RPMI8226 (cell line): ENCODE results near the gene QSOX1.
A peak's percentile ranks its signal among the peaks of the same experiment; 100 is the strongest.
"Not testable (repeated sequence)": the region's sequence is repeated elsewhere in the genome, so short reads cannot be mapped to it uniquely, and the experiment has no call there.

Experiments used
- DNase-seq: peaks from one replicate; pipeline ENCODE4 v3.0.0-alpha.2; 2015

QSOX1 gene, protein sequence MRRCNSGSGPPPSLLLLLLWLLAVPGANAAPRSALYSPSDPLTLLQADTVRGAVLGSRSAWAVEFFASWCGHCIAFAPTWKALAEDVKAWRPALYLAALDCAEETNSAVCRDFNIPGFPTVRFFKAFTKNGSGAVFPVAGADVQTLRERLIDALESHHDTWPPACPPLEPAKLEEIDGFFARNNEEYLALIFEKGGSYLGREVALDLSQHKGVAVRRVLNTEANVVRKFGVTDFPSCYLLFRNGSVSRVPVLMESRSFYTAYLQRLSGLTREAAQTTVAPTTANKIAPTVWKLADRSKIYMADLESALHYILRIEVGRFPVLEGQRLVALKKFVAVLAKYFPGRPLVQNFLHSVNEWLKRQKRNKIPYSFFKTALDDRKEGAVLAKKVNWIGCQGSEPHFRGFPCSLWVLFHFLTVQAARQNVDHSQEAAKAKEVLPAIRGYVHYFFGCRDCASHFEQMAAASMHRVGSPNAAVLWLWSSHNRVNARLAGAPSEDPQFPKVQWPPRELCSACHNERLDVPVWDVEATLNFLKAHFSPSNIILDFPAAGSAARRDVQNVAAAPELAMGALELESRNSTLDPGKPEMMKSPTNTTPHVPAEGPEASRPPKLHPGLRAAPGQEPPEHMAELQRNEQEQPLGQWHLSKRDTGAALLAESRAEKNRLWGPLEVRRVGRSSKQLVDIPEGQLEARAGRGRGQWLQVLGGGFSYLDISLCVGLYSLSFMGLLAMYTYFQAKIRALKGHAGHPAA

DNA sequence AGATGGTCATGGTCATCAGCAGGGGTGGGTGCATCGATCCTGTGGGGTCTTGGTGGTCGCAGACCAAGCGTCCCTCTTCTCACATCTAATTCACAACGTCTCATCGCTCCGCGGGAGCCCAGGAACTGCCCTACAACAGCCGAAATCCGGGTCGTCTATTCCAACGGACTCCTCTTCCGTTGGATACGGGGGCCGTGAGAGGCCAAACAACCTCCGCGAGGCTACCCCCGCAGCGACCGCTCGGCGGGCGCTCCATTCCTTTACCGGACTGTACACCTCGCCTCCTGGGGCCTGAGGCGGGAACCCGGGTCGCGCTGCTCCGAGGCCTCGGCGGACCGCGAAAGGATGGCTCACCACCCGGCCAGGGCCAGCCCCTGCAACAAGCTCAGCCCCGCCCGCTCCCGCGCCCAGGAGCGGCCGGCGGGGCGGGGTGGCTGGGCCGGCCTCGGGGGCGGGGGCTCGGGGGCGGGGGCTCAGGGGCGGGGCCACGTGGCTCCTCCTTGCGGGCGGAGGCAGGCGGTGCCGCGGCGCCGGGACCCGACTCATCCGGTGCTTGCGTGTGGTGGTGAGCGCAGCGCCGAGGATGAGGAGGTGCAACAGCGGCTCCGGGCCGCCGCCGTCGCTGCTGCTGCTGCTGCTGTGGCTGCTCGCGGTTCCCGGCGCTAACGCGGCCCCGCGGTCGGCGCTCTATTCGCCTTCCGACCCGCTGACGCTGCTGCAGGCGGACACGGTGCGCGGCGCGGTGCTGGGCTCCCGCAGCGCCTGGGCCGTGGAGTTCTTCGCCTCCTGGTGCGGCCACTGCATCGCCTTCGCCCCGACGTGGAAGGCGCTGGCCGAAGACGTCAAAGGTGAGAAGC is at the start of gene QSOX1:
TSS of gene QSOX1 (plus strand) at position 545 of the 857 bp plus-strand sequence. CDS start at position 584, 39 bp downstream.
- peak; percentile 96 for DNase-seq

DNA sequence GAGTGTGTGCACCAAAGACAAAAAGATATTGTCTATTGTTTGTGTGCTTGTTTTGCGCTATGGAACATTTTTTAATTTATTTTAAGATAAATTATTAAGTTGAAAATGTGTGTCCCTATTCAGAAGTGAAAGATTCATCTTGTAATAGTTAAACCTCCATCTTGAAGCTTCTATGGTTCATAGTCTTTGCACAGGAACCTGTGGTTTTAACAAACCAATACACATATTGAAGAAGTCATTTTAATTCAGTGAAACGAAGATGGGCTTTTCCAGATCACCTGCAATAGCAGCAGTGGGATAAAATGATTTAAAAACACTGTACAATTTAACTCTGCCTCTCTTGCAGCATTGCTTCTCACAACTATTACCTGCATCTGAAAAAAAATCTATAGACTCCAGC is 42.6 kb upstream of the QSOX1 start:
- no peak for DNase-seq

DNA sequence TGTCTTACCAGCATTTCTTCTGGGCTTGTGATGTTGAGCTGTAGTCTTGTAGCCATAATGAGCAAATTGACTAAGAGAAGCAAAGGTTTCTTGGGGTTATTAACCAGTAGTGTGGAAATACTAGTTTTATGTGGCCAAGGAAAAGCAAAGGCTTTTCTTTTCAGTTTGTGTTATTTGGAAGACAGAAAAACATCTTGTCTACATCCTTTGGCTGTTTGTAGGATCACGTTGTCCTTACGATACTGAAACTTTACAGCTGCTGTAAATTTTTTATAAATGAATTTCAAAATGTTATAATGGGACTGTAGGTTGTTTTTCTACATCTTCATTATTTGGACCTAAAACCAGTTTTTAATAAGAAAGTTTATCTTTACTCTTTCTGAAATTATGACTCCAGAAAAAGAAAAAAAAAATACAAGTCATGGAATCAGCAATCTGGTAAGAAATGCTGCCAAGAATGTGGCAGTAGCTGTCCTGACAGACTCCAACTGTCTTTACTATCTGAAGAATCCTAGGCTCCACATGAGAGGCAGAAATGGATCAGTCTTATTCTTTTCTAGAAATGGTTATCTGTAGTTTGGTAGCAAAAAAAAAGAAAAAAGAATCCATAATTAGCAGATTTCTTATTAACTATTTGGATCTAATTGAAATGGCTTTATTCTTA is 41.6 kb upstream of the QSOX1 start:
- DNase-seq = no peak

DNA sequence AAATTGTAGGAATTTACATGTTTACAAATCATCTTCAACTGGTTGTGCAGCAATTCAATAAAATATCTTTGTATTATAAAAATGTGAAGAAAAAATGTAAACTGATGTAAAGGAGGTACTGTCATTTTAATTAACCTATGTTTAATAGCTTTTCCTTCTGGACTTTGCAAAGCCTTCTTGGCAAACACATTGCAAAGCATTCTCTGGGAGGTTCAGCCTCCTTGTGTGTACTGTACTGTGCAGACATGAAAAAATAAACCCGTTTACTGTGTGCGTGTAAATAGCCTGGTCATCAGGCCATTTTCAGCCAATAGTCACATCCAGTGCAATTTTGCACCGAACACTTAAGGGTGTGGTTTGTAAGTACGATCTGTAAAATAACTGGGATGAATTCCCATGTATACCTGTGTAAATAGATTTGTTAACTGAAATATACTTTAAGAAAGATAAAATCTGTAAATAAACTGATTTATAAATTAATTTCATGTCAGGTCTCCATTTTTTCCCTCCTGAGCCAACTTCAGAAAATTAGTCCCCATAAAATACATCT is 40.2 kb upstream of the QSOX1 start:
- DNase-seq = no peak

DNA sequence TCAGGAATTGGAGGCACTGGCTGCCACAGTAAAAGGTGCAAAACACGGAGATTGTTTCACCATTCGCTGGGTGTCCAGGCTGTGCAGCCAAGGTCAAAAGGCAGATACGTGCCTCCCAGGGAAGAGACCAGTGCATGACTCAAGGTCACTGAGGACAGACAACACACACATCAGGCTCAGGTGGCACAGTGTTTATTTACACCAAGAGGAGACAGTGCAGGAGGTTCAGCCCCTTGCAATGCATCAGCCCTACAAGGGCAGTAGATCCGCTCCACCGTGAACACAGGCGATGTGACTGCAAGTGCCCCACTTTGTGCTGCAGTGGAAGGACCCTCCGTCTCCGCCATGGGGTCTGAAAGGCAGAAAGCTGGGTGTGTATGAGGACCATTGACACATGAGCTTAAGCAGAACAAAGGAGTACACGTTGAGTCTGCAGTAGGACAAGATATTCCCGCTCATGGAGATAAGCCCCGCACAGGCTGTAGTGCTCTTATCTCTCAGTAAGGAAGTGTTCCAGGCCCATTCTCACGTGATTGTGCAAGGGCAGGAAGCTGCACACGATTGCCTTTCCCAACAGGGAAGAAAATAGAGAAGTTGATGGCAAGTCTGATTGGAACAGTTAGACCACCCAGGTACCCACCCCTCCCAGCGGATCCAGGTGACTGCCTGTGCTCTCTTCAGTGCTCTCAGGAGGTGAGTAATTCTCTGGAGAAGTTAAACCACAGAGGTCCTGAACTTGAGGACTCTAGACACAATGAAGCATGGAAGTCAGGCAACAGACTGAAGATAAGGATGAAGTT is 37.5 kb upstream of the QSOX1 start:
- no peak for DNase-seq

DNA sequence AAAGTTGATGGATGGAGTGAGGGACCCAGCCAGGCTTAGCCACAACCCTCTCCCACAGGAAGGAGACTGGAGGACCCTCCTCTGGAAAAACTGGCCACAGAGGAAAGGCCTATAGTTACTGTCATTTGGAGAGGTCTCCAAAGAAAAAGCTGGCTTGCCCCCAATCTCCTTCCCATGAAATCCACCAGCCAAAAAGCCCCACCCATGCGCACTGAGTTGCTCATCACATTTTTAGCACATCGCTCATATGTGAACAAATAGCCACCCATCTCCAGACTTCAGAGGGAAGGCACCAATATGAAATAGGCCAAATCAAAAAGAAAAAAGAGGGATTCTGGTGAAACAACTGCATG is 36.9 kb upstream of the QSOX1 start:
- DNase-seq = no peak

DNA sequence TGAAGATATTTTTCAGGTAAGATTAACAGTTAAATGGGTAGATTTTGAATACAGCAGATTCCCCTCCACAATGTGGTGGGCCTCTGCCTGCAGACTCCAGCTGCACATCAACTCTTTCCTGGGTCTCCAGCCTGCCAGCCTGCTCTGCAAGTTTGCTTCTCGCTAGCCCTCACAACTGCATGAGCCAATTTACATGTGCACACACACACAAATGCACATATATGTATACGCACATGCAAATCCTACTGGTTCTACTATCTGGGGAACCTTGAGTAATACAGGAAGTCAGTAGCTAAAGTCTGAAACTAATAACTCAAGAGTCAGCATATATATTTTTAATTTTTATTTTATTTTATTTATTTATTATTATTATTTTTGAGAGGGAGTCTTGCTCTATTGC is 34.8 kb upstream of the QSOX1 start:
- no peak for DNase-seq

DNA sequence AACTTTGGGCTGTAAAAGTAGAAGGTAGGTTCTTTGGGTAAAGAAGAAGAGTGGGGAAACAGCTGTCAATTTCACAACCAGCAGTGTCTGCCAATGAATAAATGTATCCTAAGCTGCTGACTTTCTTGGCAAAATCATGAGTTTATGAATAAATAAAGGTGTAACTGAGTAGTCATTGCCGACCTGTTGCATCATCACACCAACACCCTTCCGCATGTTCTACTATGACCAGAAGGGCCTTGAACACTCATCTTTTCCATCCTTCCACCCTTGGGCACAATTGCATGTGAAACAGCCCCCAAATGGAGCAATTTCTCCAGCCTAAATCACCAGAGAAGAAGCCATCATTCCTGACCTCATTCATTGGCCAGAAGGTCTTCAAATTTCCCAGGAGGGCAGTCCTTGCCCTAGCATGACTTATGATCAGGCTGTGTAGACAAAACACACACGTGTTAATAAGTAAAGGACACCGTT is 31.2 kb upstream of the QSOX1 start:
- no peak for DNase-seq

DNA sequence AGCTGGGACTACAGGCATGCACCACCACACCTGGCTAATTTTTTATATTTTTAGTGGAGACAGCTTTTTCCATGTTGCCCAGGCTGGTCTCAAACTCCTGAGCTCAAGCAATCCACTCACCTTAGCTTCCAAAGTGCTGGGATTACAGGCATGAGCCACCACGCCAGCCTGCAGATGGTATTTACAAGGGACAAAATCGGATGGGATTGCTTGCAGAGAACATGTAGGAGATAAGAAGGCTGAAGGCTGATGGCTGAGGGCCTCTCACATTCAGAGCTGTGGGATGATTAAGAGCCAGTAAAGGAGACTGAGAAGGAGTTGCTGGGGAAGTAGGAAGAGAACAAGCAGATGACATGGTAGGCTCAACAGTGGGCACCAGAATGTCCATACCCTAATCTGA is 24.0 kb upstream of the QSOX1 start:
- no peak for DNase-seq

DNA sequence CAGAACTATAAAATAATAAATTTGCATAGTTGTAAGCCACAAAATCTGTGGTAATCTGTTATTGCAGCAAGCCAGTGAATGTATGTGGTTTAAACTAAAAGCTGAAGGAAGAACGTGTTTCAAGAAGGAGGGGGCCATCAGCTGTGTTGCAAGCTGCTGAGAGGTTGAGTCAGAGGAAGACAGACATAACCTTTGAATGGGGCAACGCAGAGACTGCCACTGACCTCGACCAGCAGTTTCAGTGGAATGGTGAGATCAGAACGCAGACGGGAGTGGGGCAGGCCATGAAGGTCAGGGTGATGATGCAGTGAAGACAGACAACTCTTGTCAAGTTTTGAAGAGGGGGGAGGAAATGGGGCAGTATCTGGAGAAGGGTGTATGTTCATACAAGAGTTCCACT is 23.2 kb upstream of the QSOX1 start:
- no peak for DNase-seq

DNA sequence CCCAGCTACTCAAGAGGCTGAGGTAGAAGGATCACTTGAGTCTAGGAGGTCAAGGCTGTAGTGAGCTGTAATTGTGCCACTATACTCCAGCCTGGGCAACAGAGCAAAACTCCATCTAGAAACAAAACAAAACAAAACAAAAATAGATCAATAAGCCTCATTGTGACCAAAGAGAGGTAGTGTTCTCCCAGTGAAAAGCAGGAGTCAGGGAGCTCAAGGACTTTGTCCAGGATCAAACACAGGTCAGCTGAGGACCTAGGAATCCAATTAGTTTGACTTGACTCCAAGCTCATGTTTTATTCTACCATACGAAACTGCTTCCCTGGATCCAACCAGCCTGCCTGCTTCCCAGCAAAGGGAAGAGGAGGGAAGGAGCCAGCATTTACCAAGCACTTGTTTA is 21.5 kb upstream of the QSOX1 start:
- no peak for DNase-seq

DNA sequence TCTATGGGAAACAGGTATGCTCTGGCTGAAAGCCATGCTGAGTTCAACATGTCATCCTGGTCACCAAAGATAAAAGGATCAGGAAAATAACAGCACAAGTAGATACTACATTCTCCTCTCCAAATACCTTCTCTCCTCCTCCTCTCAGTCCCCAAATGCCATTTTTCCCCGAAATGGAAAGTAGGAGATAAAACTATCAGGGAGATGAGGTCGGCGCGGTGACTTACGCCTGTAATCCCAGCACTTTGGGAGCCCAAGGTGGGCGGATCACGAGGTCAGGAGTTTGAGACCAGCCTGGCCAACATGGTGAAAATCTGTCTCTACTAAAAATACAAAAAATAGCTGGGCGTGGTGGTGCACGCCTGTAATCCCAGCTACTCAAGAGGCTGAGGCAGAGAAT is 21.0 kb upstream of the QSOX1 start:
- not testable (repeated sequence) for DNase-seq

DNA sequence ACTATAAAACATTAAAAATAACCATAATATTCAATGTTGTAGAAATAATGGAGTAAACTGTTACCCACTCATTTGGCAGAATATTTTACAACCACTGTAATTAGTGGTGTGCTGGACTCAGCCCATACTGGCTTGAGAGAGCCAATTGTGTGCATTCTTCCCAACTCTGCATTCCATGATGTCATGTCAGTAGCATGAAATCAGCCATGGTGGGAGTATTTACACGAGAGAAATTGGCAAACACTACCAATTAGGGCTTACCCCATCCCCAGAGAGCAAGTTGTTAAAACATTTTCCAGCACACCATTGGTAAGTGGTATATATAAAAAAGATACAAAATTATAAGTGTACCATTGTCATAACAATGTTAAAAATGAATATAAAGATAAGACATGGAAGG is 19.1 kb upstream of the QSOX1 start:
- DNase-seq = no peak

DNA sequence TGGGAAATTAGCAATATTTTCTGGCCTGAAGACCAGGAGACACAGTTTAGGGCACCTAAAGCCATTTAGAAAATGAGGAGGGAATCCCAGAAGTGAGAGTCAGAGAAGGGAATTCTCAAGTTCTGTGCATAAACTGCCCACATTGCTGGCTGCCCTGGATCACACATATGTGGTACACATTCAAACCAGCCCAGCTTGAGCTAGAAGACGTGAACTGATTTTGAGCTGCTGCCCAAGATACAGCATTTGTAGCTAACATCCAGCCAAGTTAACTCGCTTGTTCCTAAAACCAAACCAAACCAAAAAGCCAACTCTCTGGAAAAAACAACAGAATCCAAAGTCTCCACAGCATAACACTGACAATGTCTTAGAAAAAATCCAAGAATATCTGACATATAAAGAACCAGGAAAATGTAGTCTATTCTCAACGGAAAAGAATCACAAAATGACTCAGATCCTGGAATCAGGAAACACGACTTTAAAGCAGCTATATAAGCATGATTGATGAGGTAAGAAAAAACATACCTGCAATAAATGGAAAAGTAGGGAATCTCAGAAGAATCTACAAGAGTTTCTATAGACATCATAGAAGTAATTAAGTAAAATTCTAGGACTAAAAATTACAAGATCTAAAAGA is 18.2 kb upstream of the QSOX1 start:
- no peak for DNase-seq

DNA sequence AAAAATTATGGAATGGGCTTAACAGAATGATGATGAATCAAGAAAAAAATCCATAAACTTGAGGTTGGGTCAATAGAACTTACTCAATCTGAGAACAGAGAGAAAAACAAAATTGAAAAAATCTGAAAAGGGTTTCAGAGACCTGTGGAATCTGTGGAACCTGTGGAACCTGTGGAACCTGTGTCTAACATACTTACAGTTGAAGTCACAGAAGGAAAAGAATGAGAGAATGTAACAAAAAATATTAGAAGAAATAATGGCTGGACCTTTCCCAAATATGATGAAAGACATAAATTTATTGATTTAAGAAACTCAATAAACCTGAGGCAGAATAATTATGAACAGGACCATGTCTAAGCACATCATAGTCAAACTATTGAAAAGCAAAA is 17.7 kb upstream of the QSOX1 start:
- no peak for DNase-seq

DNA sequence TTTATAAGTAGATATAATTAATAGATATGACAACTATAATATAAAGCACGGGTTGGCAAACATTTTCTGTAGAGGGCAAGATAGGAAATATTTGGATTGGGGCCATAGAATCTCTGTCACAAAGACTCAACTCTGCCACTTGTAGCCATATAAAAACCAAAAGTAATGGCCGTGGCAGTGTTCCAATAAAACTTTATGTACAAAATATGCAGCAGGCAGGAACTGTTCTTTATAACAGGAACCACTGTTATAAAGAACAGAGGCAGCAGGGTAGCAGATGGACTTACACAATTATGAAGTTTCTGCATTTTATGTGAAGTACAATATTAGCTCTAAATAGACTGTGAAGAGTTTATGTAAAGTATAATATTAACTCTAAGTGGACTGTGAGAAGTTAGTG is 16.9 kb upstream of the QSOX1 start:
- DNase-seq = no peak

DNA sequence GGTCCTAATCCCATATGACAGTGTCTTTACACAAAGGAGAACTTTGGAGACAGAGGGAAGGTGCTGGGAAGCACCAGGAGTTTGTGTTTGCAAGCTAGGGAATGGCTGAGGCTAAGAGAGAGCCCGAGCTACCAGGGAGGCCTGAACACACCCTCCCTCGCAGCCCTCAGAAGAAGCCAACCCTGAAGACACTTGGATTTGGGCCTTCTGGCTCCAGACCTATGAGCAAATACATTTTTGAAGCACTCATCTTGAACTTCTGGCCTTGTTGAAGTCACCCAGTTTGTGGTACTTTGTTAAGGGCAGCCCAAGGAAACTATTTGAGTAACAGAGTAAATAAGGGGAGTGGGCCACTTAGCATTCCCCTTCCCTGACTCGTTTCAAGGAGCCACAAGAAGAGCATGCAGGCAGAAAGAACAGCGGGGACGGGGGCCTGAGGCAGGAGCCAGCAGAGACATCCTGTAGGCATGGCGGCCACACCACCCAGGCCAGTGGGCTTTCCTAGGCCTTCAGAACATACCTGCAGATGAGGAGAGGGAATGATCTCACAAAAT is 13.2 kb upstream of the QSOX1 start:
- DNase-seq = no peak

DNA sequence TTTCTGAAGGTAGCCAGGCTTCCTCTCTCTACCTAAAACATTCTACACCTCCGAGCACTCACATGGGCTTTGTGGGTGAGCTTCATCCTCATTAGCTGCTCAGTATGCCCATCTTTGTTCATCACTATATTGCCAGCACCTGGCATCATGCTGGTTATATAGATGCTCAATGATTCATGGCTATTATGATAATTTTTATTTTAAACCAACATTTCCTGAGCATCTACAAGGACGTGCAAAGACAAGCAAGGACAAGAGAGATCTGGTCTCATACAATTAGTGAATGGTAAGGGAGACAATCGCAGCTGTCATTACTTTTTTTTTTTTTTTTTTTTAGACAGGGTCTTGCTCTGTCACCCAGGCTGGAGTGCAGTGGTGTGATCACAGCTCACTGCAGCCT is 11.3 kb upstream of the QSOX1 start:
- no peak for DNase-seq

DNA sequence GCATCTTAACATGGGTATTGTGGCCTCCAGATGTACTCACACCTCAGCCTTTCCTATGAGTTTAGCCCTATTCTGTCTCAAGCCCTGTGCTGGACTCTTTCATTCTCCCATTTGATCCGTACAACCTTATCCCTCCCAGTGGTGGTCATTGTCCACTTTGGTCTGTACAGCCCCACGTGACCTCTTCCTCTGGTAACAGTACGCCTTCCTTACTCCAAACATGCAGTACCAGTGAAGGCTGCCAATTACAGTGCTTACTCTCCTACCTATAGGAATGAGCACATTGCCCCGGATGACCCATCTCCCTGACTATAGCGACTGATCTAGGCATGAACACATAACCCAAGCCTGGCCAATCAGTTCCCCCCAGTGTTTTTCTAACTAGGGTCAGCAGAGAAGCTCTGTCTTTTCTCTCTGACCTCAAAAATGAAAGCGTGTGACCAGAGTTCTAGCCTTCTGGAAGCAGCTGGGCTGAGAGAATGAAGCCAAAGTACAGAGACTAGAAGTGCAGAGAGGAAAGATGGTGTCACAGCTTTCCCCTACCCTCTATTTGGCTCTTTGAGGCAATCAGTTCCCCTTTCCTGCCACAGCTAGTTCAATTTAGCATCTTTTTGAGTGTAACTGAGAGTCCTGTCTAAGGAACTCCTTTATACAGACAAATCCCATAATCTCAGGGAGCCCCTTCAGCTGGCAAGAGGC is 9.9 kb upstream of the QSOX1 start:
- no peak for DNase-seq

DNA sequence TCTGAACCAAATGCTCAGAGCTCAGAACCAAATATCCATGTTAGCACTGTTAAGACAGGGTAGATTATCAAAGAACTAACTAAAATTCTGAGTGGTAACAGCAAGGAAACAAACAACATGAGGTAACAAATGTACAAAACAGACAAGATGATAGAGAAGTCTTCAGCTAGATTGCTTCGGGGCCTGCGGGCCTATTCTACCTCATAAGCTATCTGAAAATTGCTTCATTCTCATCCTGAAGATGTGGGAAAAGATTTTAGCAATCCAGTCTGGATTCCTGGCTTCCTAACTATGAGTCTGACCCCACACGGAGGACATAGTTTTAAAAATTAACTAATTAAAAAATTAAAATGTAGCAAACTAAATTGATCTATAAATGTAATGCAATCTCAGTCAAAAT is 9.2 kb upstream of the QSOX1 start:
- no peak for DNase-seq
